Kidney epithelial cell (primary cell): ENCODE results near the gene ALPL. TPM values are rescaled to one million over a fixed set of nuclear protein-coding genes. Genes with fewer than 3 reads are reported as not detected.

Source experiments
- DNase-seq: peaks from one replicate; pipeline ENCODE4 v3.0.0-alpha.2; 2010; ENCODE audit warnings: low read depth
- H3K27me3 ChIP-seq: 2 replicates; pipeline ENCODE4 v1.6.0; 2011; ENCODE audit warnings: low read length; ENCODE audit not compliant: control insufficient read depth, insufficient read depth
- H3K36me3 ChIP-seq: 2 replicates; pipeline ENCODE4 v1.5.1; 2011; ENCODE audit warnings: low read length; ENCODE audit not compliant: control insufficient read depth, insufficient read depth
- H3K4me3 ChIP-seq: 2 replicates; pipeline ENCODE4 v1.5.1; 2011; ENCODE audit warnings: low read depth, mild to moderate bottlenecking, control low read depth, low read length
- total RNA-seq: library from RNA; depleted of rRNA; stranded (reverse); fragments of >200 nt; gene quantifications from 2 replicates; pipeline ENCODE4 v1.2.3, GENCODE V29; 2015
- TF ChIP-seq, protein P1 (sequence below): IDR thresholded peaks from 2 replicates; pipeline ENCODE4 v1.5.1; 2011; ENCODE audit warnings: mild to moderate bottlenecking, moderate library complexity, low read length, control low read depth, inconsistent platforms; ENCODE audit not compliant: insufficient read depth, poor library complexity, severe bottlenecking

Gene ALPL
- total RNA-seq, 1 donor from 2014 or later: 5.1 TPM

DNA sequence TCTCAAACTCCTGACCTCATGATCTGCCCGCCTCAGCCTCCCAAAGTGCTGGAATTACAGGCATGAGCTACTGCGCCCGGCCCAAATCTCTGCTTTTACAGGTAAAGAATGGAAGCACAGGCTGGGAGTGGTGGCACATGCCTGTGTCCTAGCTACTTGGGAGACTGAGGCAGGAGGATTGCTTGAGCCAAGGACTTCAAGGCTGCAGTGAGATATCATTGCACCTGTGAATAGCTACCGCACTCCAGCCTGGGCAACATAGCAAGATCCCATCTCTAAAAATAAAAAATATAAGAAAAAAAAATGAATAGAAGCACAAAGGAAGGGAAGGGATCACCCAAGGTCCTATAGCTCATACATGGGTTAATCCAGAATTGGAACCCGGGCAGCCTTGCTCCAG, 15.0 kb downstream of the ALPL start:
- H3K36me3 ChIP-seq: no peaks in the 10 kb centered on the region
- DNase-seq: no peak
- no peak overlapping the region for H3K4me3 ChIP-seq
- TF ChIP-seq, protein P1, sequence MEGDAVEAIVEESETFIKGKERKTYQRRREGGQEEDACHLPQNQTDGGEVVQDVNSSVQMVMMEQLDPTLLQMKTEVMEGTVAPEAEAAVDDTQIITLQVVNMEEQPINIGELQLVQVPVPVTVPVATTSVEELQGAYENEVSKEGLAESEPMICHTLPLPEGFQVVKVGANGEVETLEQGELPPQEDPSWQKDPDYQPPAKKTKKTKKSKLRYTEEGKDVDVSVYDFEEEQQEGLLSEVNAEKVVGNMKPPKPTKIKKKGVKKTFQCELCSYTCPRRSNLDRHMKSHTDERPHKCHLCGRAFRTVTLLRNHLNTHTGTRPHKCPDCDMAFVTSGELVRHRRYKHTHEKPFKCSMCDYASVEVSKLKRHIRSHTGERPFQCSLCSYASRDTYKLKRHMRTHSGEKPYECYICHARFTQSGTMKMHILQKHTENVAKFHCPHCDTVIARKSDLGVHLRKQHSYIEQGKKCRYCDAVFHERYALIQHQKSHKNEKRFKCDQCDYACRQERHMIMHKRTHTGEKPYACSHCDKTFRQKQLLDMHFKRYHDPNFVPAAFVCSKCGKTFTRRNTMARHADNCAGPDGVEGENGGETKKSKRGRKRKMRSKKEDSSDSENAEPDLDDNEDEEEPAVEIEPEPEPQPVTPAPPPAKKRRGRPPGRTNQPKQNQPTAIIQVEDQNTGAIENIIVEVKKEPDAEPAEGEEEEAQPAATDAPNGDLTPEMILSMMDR: no peak
- no peaks in the 10 kb centered on the region for H3K27me3 ChIP-seq

DNA sequence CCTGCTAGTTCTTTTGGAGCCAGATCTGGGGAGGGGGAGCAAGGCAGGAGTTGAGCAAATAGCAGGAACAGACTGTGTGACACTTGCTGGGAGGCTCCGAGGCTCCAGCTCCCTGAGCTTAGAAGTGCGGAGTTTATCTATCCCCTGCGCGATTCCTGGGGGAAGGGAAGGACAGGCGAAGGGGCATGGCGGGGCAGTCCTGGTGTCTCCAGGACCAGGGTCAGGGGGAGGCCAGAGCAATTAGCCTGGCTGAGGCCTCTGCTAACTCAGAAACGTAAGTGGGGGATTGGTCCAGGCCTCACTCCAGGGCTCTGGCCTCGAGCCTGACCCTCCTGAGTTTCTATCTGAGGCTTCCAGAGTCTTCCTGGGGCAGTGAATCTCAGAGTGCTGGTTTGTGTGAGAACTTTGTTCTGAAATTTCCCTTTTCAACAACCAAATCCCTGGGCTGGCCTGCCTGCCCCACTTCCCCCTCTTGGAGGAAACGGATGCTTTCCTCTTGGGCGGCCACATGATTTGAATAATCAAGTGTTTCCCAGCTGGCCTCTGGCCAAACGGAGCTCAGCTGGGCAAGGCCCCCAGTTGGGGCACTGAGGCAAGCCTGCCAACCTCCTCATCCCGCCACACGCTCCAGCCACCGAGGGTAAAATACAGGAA, 15.6 kb downstream of the ALPL start:
- Histone ChIP-seq H3K27me3 (no peaks in the 10 kb centered on the region), H3K36me3 (no peaks in the 10 kb centered on the region), H3K4me3 (no peak overlapping the region)
- TF ChIP-seq, protein P1: no peak
- DNase-seq: no peak

DNA sequence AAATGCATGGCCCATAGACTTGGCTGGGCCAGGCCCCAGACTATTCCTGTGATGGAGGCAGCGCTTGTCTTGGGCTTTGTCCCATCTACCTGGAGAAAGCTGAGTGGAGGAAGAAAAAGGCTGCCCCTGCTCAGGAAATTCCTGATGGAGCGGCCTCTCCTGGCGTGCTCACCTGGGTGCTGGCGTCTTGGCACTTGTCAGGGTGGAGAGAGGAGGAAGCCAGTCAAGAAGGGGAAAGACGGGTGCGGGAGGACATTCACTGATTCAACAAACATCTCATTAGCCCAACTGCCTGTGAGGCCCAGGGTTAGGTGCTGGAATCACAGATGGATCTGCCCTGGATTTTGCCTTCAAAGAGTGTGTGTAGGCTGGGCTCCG, 16.1 kb downstream of the ALPL start:
- H3K4me3 ChIP-seq: no peak overlapping the region
- no peak for DNase-seq
- TF ChIP-seq, protein P1: no peak
- no peaks in the 10 kb centered on the region for H3K27me3 ChIP-seq
- H3K36me3 ChIP-seq: no peaks in the 10 kb centered on the region

DNA sequence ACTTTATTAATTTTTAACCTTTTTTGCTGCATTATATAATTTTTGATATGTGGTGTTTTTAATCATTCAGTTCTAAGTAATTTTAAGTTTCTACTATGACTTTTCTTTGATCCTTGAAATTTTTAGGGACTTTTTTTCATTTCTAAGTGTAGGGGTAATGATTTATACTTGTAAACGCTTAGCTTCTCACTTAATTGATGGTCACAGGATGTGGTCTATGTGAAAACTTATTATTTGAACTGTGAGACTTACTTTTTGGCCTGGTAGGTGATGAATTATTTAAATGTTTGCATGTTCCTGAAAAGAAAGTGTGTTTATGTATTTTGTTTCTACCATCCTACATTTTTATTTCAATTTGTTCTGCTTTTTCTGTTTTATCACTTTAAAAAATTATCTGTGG, 17.2 kb downstream of the ALPL start:
- H3K27me3 ChIP-seq: no peaks in the 10 kb centered on the region
- TF ChIP-seq, protein P1: no peak
- H3K36me3 ChIP-seq: no peaks in the 10 kb centered on the region
- no peak overlapping the region for H3K4me3 ChIP-seq
- DNase-seq: no peak

DNA sequence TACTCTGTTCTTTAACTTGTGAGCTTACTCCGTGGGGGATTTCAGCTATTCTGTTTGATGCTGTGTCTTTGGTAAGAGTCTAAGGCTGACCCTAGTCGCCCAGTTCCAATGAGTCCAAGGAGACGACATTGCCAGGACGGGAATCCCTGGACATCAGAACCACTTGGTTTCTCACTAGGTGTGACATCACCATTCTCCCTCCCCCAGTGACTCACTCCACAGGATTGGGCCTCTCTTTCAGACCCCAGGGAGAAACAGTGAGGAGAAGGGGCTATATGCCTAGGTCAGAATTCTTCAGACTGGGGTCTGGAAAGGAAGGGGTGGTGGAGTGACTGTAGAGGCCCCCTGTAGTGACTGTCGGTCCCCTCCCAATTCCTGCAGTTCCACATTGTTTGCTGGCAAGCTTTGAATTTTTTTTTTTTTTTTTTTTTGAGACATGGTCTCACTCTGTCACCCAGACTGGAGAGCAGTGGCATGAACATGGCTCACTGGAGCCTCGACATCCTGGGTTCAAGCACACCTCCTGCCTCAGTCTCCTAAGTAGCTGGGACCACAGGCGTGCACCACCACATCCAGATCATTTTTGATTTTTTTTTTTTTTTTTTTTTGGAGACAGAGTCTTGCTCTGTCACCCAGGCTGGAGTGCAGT, 21.3 kb downstream of the ALPL start:
- H3K4me3 ChIP-seq: no peak overlapping the region
- no peaks in the 10 kb centered on the region for H3K27me3 ChIP-seq
- no peaks in the 10 kb centered on the region for H3K36me3 ChIP-seq
- DNase-seq: no peak
- TF ChIP-seq, protein P1: no peak

DNA sequence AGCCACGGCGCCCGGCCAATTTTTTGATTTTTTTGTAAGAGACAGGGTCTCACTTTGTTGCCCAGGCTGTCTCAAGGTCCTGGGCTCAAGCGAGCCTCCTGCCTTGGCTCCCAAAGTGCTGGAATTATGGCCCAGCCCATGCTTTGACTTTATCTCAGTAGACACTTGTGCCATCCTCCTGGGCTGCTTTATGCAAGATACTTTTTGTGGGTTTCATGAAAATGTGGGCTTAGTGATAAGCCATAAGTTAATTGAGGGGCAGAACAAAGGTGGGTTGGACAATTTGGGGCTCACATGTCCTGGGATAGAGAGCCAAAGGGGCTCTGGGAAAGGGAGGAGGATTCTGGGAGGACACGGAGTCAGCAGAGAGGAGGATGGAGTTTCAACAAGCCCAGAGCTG, 22.0 kb downstream of the ALPL start:
- DNase-seq: no peak
- Histone ChIP-seq H3K4me3 (no peak overlapping the region), H3K27me3 (peaks cover 2% of the 10 kb centered on the region), H3K36me3 (no peaks in the 10 kb centered on the region)
- TF ChIP-seq, protein P1: no peak
